Fibroblast of the aortic adventitia (primary cell): Measurements from ENCODE around the gene GOLGA6L7. TPM values are rescaled to one million over a fixed set of nuclear protein-coding genes. Genes with fewer than 3 reads are reported as not detected.
"Not testable (repeated sequence)": the region's sequence is repeated elsewhere in the genome, so short reads cannot be mapped to it uniquely, and the experiment has no call there.

Source experiments
- DNase-seq: peaks from one replicate; pipeline ENCODE4 v3.0.0-alpha.2; 2010; ENCODE audit warnings: low read depth
- H3K4me3 ChIP-seq: 2 replicates; pipeline ENCODE4 v1.5.1; 2011; ENCODE audit warnings: low read depth, mild to moderate bottlenecking, control low read depth, low read length, moderate library complexity
- CTCF ChIP-seq: IDR thresholded peaks from 2 replicates; pipeline ENCODE4 v1.5.1; 2011; ENCODE audit warnings: mild to moderate bottlenecking, low read length, control low read depth, inconsistent platforms; ENCODE audit not compliant: insufficient read depth
- total RNA-seq: library from RNA; depleted of rRNA; stranded (reverse); fragments of >200 nt; gene quantifications from 2 replicates; pipeline ENCODE4 v1.2.3, GENCODE V29; 2012; ENCODE audit warnings: low replicate concordance

The GOLGA6L7 gene
- total RNA-seq, 1 donor, result not detected

- no peak overlapping the region for H3K4me3 ChIP-seq
- peak; percentile 71 for DNase-seq
- no peak for TF ChIP-seq CTCF
These were observed 12.6 kb upstream of the GOLGA6L7 start for GRCh38 chr15:28861031-28861534.

GRCh38 chr15:28854578-28854977 lies 6.1 kb upstream of the GOLGA6L7 start:
- DNase-seq, H3K4me3 ChIP-seq: not testable (repeated sequence)

- not testable (repeated sequence) for H3K4me3 ChIP-seq, DNase-seq
These were observed 5.2 kb upstream of the GOLGA6L7 start for GRCh38 chr15:28853654-28854053.

- H3K4me3 ChIP-seq, DNase-seq: not testable (repeated sequence)
These were observed 1.3 kb upstream of the GOLGA6L7 start for GRCh38 chr15:28849766-28850165.

GRCh38 chr15:28849271-28849670 lies 827 bp upstream of the GOLGA6L7 start:
- not testable (repeated sequence) for DNase-seq, H3K4me3 ChIP-seq

- DNase-seq, H3K4me3 ChIP-seq: not testable (repeated sequence)
These were observed 485 bp downstream of the GOLGA6L7 start for GRCh38 chr15:28847959-28848358.

- DNase-seq, H3K4me3 ChIP-seq: not testable (repeated sequence)
These were observed 1.2 kb downstream of the GOLGA6L7 start for GRCh38 chr15:28847247-28847646.

GRCh38 chr15:28844147-28844546 lies 4.3 kb downstream of the GOLGA6L7 start:
- not testable (repeated sequence) for H3K4me3 ChIP-seq, DNase-seq

- DNase-seq, result not testable (repeated sequence)
These were observed 4.9 kb downstream of the GOLGA6L7 start for GRCh38 chr15:28843520-28843919.

GRCh38 chr15:28842210-28842609 lies 6.2 kb downstream of the GOLGA6L7 start:
- DNase-seq, H3K4me3 ChIP-seq: not testable (repeated sequence)

More at GRCh38 chr15:28843520-28843919, 4.9 kb downstream of the GOLGA6L7 start:
- not testable (repeated sequence) for H3K4me3 ChIP-seq

- DNase-seq, H3K4me3 ChIP-seq: not testable (repeated sequence)
These were observed 8.2 kb downstream of the GOLGA6L7 start for GRCh38 chr15:28840285-28840684.

GRCh38 chr15:28834957-28835585 lies 13.4 kb downstream of the GOLGA6L7 start:
- not testable (repeated sequence) for H3K4me3 ChIP-seq, DNase-seq

- DNase-seq, result peak; percentile 15
- peak overlapping the region; percentile 35 for H3K4me3 ChIP-seq
These were observed 16.4 kb downstream of the GOLGA6L7 start for GRCh38 chr15:28831897-28832587.

GRCh38 chr15:28821420-28821819 lies 27.0 kb downstream of the GOLGA6L7 start:
- not testable (repeated sequence) for DNase-seq, H3K4me3 ChIP-seq

- DNase-seq, H3K4me3 ChIP-seq: not testable (repeated sequence)
These were observed 28.5 kb downstream of the GOLGA6L7 start for GRCh38 chr15:28819930-28820295.

GRCh38 chr15:28819019-28819929 lies 29.2 kb downstream of the GOLGA6L7 start:
- DNase-seq, result peak; percentile 24
- H3K4me3 ChIP-seq, result not testable (repeated sequence)

GRCh38 chr15:28818168-28818567 lies 30.3 kb downstream of the GOLGA6L7 start:
- not testable (repeated sequence) for DNase-seq, H3K4me3 ChIP-seq
